Mucosa of descending colon (tissue), 3 donors: Measurements from ENCODE around the gene PIP4P1. TPM values are rescaled to one million over a fixed set of nuclear protein-coding genes. Genes with fewer than 3 reads are reported as not detected.

Experiments used
- ATAC-seq: fragments of 200-7000 bp; cut with Tn5 transposase; one replicate; pipeline ENCODE4 v1.9.1; 2020; ENCODE audit warnings: mild to moderate bottlenecking, moderate library complexity
- DNase-seq, 3 donors: peaks; one replicate each; pipeline ENCODE4 v3.0.0-alpha.2; 2020
- H3K36me3 ChIP-seq: fragments of 200-600 bp; one replicate; pipeline ENCODE4 v1.8.0; 2021; ENCODE audit warnings: low read depth, mild to moderate bottlenecking
- H3K4me1 ChIP-seq: fragments of 200-600 bp; one replicate; pipeline ENCODE4 v1.8.0; 2021; ENCODE audit warnings: low read depth, mild to moderate bottlenecking
- H3K4me3 ChIP-seq: fragments of 200-600 bp; one replicate; pipeline ENCODE4 v1.8.0; 2021; ENCODE audit warnings: mild to moderate bottlenecking
- H3K9me3 ChIP-seq: fragments of 200-600 bp; one replicate; pipeline ENCODE4 v1.8.0; 2021; ENCODE audit warnings: mild to moderate bottlenecking
- CTCF ChIP-seq: fragments of 200-600 bp; IDR thresholded peaks from one replicate; pipeline ENCODE4 v1.8.0; 2022; ENCODE audit warnings: antibody characterized with exemption, mild to moderate bottlenecking
- intact Hi-C, 2 donors: fragments of 100-400 bp; cut with DNase I in 1 of 2; cut with micrococcal nuclease in 1 of 2; formaldehyde crosslinking; loops; one replicate each; pipeline versions ENCODE4 v1.11.0 to v1.11.1; 2022; cut with DNase I, micrococcal nuclease
- total RNA-seq, 3 donors: library from RNA; stranded (reverse); fragmentation: NEBNext Ultra II Directional in 2 of 3; extraction: Animal tissue kit (Norgen Biotek cat#: 25700) in 2 of 3; gene quantifications; one replicate each; pipeline versions ENCODE4 v1.2.1 to v1.2.4, GENCODE V29; 2021 to 2023
- donor health status: DM: no; HTN: no; CAD: no; lungs with moderate emphysema.
- donor health status: DM: no; HTN: no; CAD: no.
- donor health status: DM: no; HTN: yes; CAD: no.

The PIP4P1 gene
- total RNA-seq, 3 donors from 2014 or later = 40.6 to 48.4 (median 45.5) TPM

- no peaks in the 10 kb centered on the region for H3K36me3 ChIP-seq
- intact Hi-C loops = no loop called here
- peaks cover 24% of the 10 kb centered on the region for H3K4me1 ChIP-seq
- DNase-seq = no peak
- H3K4me3 ChIP-seq = no peak overlapping the region
- no peaks in the 10 kb centered on the region for H3K9me3 ChIP-seq
- no peak for ATAC-seq
- TF ChIP-seq CTCF = no peak
These were observed 38.3 kb downstream of the PIP4P1 start for GRCh38 chr14:20422886-20423285.

GRCh38 chr14:20421267-20421666 lies 40.0 kb downstream of the PIP4P1 start:
- no peak overlapping the region for H3K4me3 ChIP-seq
- H3K36me3 ChIP-seq = no peaks in the 10 kb centered on the region
- no peak for DNase-seq
- ATAC-seq = no peak
- TF ChIP-seq CTCF = no peak
- H3K9me3 ChIP-seq = no peaks in the 10 kb centered on the region
- peaks cover 39% of the 10 kb centered on the region for H3K4me1 ChIP-seq
- intact Hi-C loops = no loop called here

GRCh38 chr14:20419419-20419818 lies 41.8 kb downstream of the PIP4P1 start:
- no peaks in the 10 kb centered on the region for H3K9me3 ChIP-seq
- H3K36me3 ChIP-seq = no peaks in the 10 kb centered on the region
- ATAC-seq (peak; percentile 37), DNase-seq (peak in 1 of 3 donors; percentile 47)
- no peak for TF ChIP-seq CTCF
- no peak overlapping the region for H3K4me3 ChIP-seq
- H3K4me1 ChIP-seq = peaks cover 51% of the 10 kb centered on the region
- intact Hi-C loops = loop anchor here in 1 of 2 donors (5.0 kb wide), 2 partner anchors 43 to 188 kb away; partner anchors contain the start of gene PIP4P1

GRCh38 chr14:20418501-20418909 lies 42.7 kb downstream of the PIP4P1 start:
- peaks cover 56% of the 10 kb centered on the region for H3K4me1 ChIP-seq
- no peak overlapping the region for H3K4me3 ChIP-seq
- intact Hi-C loops = loop anchor here in 1 of 2 donors (5.0 kb wide), 2 partner anchors 44 to 189 kb away; partner anchors contain the start of gene PIP4P1
- H3K9me3 ChIP-seq = no peaks in the 10 kb centered on the region
- TF ChIP-seq CTCF = no peak
- ATAC-seq (peak; percentile 83), DNase-seq (peak in 2 of 3 donors; percentile 42 to 80)
- no peaks in the 10 kb centered on the region for H3K36me3 ChIP-seq

- DNase-seq (peak in 2 of 3 donors; percentile 50 to 59), ATAC-seq (peak; percentile 37)
- intact Hi-C loops = loop anchor here in 1 of 2 donors (5.0 kb wide), 2 partner anchors 45 to 190 kb away; partner anchors contain the start of gene PIP4P1
These were observed 43.7 kb downstream of the PIP4P1 start for GRCh38 chr14:20417250-20418186.

More at GRCh38 chr14:20417250-20418186, 43.7 kb downstream of the PIP4P1 start:
- no peaks in the 10 kb centered on the region for H3K9me3 ChIP-seq
- no peak for TF ChIP-seq CTCF
- H3K36me3 ChIP-seq = no peaks in the 10 kb centered on the region
- H3K4me3 ChIP-seq = no peak overlapping the region
- H3K4me1 ChIP-seq = peaks cover 52% of the 10 kb centered on the region
